HG03045 (cell line): Measurements from ENCODE around the gene CELSR3.

ENCODE experiments used
- ATAC-seq: cut with Tn5 transposase; IDR thresholded peaks from one replicate; pipeline ENCODE4 v1.9.1; 2021; ENCODE audit warnings: mild to moderate bottlenecking, moderate library complexity; ENCODE audit not compliant: unreplicated experiment

CELSR3 gene, protein sequence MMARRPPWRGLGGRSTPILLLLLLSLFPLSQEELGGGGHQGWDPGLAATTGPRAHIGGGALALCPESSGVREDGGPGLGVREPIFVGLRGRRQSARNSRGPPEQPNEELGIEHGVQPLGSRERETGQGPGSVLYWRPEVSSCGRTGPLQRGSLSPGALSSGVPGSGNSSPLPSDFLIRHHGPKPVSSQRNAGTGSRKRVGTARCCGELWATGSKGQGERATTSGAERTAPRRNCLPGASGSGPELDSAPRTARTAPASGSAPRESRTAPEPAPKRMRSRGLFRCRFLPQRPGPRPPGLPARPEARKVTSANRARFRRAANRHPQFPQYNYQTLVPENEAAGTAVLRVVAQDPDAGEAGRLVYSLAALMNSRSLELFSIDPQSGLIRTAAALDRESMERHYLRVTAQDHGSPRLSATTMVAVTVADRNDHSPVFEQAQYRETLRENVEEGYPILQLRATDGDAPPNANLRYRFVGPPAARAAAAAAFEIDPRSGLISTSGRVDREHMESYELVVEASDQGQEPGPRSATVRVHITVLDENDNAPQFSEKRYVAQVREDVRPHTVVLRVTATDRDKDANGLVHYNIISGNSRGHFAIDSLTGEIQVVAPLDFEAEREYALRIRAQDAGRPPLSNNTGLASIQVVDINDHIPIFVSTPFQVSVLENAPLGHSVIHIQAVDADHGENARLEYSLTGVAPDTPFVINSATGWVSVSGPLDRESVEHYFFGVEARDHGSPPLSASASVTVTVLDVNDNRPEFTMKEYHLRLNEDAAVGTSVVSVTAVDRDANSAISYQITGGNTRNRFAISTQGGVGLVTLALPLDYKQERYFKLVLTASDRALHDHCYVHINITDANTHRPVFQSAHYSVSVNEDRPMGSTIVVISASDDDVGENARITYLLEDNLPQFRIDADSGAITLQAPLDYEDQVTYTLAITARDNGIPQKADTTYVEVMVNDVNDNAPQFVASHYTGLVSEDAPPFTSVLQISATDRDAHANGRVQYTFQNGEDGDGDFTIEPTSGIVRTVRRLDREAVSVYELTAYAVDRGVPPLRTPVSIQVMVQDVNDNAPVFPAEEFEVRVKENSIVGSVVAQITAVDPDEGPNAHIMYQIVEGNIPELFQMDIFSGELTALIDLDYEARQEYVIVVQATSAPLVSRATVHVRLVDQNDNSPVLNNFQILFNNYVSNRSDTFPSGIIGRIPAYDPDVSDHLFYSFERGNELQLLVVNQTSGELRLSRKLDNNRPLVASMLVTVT (N-terminal part only)

DNA sequence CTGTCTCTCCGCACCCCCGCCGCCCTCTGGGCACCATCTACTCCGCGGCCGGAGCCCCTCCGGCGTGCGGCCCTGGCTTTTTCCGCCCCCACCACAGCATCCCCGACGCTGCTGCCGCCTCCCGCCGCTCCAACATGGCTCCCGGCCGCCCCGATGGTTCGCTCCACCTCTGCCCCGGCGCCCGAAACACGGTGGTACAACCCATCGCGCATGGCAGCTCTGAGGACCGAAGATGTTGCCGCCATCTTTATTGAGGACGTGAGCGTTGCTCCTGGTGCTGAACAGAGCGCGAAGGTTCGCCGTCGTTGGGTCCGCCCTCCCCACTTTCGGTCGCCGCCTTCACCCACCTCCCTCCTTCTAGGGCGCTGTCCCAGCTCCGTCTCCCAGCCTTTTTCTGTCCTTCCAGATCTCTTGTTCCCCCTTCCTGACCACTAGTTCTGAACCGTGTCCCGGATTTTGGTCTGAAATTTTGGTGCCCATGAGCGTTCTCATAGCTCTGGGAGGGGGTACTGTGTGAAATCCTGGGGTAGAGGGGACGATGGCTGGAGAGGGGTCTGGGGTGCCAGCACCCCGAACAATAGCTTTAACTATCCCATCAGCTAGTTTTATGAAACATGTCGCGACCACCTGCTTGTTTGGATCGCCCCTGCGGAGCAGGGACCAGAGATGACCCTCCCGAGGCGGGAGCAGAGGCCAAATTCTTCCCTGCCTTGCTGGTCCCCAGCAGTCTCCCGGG lies at the start of gene CELSR3:
CELSR3 (minus strand) TSS at position 134 of the 736 bp plus-strand sequence. CDS start 252 bp downstream, outside the sequence.
- no peak for ATAC-seq

DNA sequence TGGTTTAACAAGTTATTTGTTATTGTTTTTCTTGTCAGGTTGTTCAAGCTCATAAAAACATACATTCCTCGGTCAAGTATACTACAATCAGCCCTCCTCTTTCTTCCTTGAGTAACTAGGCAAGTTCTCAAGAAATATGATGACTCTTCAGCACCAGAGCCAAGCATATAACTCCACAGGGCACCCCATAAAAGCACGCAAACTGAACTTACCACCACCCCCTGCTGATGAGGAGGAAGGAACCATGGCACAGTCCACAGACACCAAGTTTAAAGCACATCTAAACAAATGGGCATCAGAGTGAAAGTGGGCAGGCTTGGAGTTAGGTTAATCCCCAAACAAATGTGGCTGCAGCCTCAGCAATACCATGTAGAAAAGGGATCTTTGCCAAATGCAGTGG lies 49.0 kb upstream of the CELSR3 start:
- no peak for ATAC-seq

DNA sequence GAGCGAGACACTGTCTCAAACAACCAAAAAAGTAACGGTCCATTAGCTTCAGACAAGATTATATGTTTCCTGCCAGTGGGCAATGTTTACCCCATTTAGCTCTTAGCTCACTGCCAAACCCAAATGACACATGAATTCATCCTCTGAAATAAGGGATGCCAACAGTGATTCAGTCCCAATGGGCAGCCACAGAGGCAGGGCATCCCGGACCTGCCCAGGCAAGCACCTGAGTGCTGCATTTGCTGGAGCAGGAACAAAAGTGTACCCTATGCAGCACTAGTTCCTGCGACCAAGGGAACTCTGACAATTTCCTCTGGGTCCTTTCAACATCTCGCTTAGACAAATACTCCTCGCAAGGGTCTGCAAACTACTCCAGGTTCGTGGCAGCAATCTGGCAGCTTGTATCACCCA lies 46.4 kb upstream of the CELSR3 start:
- no peak for ATAC-seq

DNA sequence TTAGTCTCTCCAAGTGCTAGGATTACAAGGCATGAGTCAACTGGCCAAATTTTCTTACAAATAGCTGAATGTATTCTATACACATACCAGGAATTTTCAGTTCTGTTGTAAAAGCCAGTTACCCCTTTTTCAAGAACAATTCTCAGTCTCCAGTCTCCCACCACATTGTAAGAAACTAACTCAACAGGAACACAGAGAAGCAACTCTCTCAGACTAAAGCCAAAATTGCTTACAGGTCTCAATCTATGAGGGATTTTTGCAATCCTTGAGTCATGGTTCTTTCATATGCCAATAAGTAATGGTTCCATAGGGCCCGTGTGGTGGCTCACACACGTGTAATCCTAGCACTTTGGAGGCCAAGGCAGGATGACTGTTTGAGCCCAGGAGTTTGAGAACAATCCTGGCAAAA lies 45.8 kb upstream of the CELSR3 start:
- no peak for ATAC-seq

DNA sequence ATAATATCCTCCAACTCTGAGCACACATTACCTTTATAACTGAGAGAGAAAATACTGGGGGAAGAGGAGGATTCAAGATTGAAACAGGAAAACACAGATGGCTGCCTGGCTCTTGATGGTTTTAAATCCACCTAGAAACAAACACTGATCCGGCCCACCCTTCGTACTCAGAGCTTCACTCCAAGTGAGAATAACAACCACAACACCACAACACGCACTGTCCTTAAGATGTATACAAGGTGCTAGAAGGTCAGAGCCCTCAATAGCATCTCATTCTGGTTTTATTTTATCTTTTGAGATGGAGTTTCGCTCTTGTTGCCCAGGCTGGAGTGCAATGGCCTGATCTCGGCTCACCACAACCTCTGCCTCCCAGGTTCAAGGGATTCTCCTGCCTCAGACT lies 44.5 kb upstream of the CELSR3 start:
- no peak for ATAC-seq

DNA sequence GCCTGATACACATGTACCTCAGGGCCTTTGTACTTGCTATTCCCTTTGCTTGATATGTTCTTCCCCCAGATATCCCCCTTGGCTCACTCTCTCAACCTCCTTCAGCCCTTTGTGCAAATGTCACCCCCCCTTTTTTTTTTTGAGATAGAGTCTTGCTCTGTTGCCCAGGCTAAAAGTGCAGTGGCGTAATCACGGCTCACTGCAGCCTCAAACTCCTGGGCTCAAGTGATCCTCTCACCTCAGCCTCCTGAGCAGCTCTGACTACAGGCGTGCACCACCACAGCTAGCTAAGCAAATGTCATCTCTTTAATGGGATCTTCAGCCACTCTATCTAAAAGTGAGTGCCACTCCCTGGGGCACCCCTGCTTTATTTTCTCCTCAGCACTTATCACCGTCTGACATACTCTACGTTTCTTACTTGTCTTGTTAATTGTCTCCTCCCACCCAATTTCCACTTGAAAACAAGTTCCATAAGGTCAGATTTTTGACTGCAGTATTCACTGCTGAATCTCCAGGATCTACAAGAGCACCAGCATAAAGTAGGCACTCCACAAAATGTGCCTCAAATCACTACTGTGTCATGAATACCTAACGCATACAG lies 39.7 kb upstream of the CELSR3 start:
- ATAC-seq, result no peak

DNA sequence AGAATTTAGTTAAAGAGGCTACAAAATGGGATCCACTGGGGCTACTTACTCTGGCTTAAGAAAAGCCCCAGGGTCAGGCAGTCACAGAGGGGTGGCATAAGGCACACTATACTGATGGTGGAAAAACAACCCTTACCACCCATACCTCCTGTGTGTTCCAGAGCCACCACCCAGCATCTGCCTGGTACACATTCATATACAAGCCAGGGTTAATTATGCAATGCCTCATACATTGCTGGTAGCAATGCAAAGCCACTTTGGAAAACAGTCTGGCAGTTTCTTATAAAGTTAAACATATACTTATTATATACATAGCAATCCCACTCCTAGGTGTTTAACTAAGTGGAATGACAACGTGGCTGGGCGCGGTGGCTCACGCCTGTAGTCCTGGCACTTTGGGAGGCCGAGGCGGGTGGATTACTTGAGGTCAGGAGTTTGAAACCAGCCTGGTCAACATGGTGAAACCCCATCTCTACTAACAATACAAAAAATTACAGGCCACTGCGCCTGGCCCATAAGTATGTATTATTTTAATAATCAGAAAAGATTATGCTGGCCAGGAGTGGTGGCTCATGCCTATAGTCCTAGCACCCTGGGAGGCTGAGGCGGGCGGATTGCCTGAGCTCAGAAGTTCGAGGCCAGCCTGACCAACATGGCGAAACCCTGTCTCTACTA lies 38.2 kb upstream of the CELSR3 start:
- ATAC-seq, result no peak

DNA sequence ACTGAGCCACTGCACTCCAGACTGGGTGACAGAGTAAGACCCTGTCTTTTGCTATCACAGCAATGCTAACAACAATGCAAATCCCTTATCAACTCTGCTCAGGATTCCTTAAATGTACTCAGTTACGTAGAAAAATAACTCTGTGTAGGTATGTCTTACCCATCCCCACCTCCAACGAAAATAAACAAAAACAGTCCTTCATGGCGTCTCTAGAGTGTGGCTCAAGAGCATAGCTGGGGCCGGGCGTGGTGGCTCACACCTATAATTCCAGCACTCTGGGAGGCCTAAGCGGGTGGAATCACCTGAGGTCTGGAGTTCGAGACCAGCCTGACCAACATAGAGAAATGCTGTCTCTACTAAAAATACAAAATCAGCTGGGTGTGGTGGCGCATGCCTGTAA lies 36.2 kb upstream of the CELSR3 start:
- ATAC-seq, result no peak

DNA sequence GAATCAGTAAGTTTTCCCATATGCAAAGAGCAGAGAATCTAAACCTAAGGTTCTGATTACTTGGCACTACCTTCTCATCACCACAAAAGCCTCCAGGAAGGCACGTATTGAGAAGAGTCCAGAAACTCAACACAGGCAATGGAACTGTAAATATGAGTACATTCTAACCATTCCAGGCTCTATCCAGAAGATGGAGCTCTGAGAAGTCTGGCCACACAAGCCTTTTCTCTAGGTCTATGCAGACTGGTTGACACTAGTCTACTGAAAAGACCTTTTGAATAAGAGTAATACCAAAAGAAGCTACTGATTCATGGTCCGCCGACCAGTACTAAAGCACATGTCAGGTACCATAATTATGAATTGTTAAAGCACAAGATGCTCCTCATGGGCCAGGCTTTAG lies 35.3 kb upstream of the CELSR3 start:
- no peak for ATAC-seq

DNA sequence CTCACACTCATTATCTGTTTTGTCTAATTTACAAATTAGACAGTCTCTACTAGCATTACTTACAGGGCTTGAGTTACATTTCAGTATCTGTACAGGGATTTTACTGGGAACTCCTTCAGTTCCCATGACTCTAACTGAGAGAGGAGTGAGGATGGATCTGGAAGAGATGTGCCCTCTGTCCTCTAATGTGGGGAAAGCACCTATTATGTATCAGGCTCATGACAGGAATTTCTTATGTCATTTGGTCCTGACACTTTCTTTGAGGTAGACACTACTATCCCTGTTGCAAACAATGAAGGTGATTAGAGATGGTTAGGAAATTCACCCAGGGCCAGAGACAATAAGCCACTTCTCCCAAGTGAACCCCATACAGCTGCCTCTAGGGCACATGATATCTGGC lies 33.9 kb upstream of the CELSR3 start:
- no peak for ATAC-seq

DNA sequence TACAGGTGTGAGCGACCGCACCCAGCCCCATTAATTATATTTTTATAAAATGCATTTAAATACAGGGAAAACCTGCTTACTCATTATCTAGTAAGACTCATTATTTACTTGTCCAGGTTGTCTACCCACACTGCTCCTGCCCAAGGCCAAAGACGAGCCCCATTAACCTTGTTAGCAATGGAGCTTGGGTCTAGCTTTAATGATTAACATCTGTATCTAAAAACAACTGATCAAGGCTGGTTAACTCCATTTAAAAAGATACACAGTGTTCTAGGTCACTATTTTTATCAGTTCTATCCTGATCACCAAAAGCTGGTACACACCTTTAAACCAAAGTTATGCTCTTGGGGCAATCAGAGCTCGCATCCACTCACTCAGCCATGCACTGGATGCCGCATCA lies 33.5 kb upstream of the CELSR3 start:
- no peak for ATAC-seq

DNA sequence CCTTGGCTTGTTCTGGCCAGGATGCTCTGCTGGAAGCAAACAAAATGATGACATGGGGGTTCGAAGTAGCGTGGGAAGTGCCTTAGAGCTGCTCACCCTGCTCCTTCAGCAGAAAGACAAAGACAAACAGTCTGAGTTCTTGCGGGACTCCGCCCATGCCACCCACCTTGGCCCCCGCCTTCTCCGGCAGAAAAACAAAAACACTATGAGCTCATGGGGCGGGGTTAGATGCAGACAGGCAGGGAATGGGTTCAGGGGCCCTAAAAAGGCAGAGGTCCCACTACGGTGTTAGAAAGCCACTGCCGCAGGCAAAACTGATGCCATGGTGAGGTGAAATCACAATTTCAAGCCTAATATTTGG lies 32.7 kb upstream of the CELSR3 start:
- no peak for ATAC-seq

DNA sequence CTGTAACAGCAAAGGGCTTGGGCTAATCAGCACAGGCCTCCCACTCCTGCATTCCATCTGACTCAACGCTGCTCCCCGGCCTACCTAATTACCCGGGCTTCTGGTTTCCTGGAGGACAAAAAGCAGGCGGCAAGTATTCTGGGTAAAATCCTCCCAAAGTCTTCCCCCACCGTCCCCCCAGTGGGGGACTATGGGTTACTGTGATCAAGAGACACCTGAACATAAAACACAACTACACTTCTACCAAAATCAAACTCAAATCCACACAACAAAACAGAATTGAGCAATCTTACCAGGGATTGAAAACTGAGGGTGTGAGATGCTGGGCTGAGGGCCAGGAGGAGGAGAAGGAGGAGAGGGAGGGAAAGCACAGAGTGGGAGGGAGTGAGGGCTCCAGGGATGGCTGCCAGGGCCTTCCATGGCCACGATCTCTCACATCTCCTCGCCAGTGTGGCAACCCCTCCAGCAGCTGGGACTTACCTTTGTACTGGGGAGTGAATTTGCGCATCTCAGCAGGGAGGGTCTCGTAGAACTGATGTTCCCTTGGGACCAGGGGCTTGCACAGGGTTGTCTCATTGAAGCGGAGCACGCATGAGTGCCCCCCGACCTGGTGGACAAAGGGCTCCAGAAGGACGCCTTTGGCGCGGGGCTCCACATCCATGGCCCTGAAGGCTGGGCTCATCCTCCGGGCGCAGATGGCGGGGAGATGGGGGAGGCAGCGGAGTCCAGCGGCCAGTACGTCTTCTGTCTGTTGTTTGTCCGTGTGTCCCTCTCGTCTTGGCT lies 32.1 kb upstream of the CELSR3 start:
- ATAC-seq, result no peak

DNA sequence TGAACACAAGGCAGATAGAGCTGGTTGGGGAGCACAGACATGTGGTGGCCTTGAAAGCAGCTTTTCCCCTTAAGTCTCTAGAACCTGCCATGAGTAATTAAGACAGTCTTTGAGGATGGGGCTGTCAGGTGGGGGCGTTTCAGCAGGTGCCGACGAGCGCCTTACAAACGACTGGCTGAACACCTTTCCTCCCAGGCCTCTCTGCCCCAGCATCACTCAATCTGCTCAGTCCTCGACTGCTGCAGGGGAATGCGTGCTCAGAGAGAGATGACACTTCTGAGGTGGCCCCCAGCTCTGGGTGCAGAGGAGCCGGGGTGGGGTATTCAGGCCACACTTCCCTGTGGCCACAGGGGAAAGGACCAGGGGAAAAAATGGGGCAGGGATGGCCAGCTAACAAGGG lies 31.1 kb upstream of the CELSR3 start:
- ATAC-seq, result no peak

DNA sequence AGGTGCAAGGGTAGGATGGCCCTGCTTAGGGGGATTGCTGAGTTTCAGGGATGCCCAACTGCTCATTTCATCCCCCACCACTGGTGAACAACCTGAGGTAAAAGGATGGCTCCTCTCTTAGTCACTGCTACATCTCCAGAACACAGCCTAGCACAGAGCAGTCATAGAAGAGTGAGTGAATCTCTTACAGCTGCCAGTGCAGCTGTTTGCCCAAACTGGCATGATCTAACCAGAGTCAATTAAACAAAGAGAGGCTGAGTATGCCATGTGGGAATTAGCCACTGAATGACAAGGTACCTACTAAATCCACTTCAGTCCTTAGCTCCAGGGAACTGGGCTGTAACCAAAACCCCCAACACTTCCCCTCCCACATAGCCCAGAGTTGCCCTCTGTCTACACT lies 29.9 kb upstream of the CELSR3 start:
- no peak for ATAC-seq

DNA sequence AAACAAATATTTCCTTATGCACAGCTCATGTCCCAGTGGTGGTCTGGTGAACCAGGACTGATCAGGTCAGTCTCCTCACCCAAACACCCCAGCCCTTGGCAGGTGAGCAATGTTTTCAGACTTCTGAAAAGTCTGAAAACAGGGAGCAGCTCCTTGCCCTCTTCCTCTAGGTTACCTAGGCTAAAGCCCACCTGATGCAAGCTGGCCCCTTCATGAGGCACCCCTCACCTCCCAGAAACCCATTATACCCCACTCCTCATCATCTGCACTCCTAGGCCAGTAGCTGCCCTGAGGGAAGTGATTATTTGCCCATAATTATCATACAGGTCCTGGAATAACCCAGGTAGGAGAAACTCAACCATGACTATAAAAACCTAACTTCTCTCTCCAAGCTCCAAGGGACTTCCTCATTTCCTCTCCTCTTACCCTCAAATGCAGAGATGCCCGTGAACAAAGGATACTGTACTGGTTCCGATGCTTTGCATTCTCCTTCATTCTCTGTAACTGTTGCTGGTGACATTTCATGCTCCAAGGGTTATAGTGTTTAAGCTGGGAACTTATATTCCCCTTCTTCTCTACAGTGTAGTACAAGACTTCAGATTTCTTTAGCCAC lies 28.3 kb upstream of the CELSR3 start:
- ATAC-seq, result no peak

DNA sequence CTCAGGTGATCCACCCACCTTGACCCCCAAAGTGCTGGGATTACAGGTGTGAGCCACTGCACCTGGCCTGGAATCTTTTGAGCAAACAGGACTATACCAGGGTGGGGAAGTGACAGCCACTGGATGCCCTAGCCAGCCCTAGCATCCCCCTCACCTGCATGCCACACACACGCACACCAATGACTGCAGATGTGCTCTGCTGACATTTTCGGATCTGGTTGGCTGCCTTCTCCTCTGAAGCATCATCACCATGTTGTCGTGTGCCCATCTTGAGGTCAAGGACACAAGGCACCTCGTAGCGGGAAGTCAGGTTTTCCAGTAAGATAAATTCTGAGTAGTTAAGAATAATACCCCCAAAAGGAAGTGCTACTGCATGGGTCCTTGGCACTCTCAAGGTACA lies 26.7 kb upstream of the CELSR3 start:
- no peak for ATAC-seq

DNA sequence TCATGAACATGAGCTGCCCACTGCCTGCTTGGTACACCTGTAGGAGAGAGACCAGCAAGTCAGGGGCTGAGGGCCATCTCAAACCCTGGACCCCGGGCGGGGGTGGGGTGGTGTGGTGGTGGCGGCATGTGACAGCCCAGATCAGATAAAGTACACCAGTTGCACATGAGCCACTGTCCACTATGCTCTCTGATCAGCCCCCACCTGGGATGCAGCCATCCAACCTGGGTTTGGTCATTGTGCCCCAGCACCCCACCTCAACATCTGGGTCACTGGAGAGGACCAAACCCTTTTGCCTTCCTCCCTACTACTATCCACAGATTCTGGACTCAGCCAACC lies 26.0 kb upstream of the CELSR3 start:
- ATAC-seq, result no peak
